ENCODE measurements around the gene TRNP1.

The TRNP1 gene

GRCh38 chr1:26996665-26997064, 3.2 kb downstream of the TRNP1 start:
- H3K4me3 ChIP-seq = no peak overlapping the region
- DNase-seq (ENCODE audit: low spot score) = no peak
- H3K27ac ChIP-seq = peak overlapping the region in 1 of 2 donors; percentile 57
- no peak for TF ChIP-seq CTCF (IDR thresholded peaks at IDR 0.05)

- DNase-seq (ENCODE audit: low spot score) = no peak
These were observed 5.2 kb downstream of the TRNP1 start for GRCh38 chr1:26998429-26999300.

GRCh38 chr1:26999440-26999987, 6.0 kb downstream of the TRNP1 start:
- peak overlapping the region; percentile 32 for H3K4me3 ChIP-seq

More at GRCh38 chr1:26998429-26999300, 5.2 kb downstream of the TRNP1 start:
- Histone ChIP-seq H3K27ac (peak overlapping the region; percentile 81 to 94), H3K4me3 (peak overlapping the region; percentile 57)
- no peak for TF ChIP-seq CTCF (IDR thresholded peaks at IDR 0.05)

GRCh38 chr1:27000090-27000816, 6.8 kb downstream of the TRNP1 start:
- DNase-seq (ENCODE audit: low spot score) = no peak
- Histone ChIP-seq H3K27ac (peak overlapping the region; percentile 81 to 94), H3K4me3 (peak overlapping the region; percentile 32)
- TF ChIP-seq CTCF (IDR thresholded peaks at IDR 0.05) = no peak

More at GRCh38 chr1:26999440-26999987, 6.0 kb downstream of the TRNP1 start:
- no peak for TF ChIP-seq CTCF (IDR thresholded peaks at IDR 0.05)
- DNase-seq (ENCODE audit: low spot score) = peak; percentile 95
- H3K27ac ChIP-seq = peak overlapping the region; percentile 81 to 94

GRCh38 chr1:27000817-27001460, 7.4 kb downstream of the TRNP1 start:
- DNase-seq (ENCODE audit: low spot score) = no peak
- Histone ChIP-seq H3K27ac (peak overlapping the region; percentile 81 to 94), H3K4me3 (no peak overlapping the region)
- no peak for TF ChIP-seq CTCF (IDR thresholded peaks at IDR 0.05)

- H3K27ac ChIP-seq = peak overlapping the region; percentile 81 to 94
- H3K4me3 ChIP-seq = peak overlapping the region; percentile 6
- TF ChIP-seq CTCF (IDR thresholded peaks at IDR 0.05) = no peak
- DNase-seq (ENCODE audit: low spot score) = no peak
These were observed 8.3 kb downstream of the TRNP1 start for GRCh38 chr1:27001570-27002360.

Data from coronary artery (tissue), 2 donors.